Measurements from ENCODE around the gene E2F6. TPM values are rescaled to one million over a fixed set of nuclear protein-coding genes. Genes with fewer than 3 reads are reported as not detected.

Gene E2F6
- total RNA-seq, 1 donor from 2014 or later = 8.9 TPM

GRCh38 chr2:11420190-11420589 lies 45.8 kb downstream of the E2F6 start:
- Histone ChIP-seq H3K36me3 (ENCODE audit: control insufficient read depth in 3 of 3, insufficient read depth in 3 of 3, low read length in 3 of 3) (no peaks in the 10 kb centered on the region), H3K9me3 (ENCODE audit: control insufficient read depth in 3 of 3, low read length in 3 of 3) (no peaks in the 10 kb centered on the region), H3K9ac (ENCODE audit: low read depth in 1 of 3, low read length in 3 of 3) (peak overlapping the region; percentile 25 to 69 (median 52)), H3K27ac (ENCODE audit: low read depth, low read length) (peak overlapping the region; percentile 69), H3K4me1 (ENCODE audit: control insufficient read depth in 3 of 3, insufficient read depth in 3 of 3, low read length in 3 of 3) (peaks cover 2 to 13% (median 3%) of the 10 kb centered on the region in 3 donors), H3K4me3 (ENCODE audit: low read length in 3 of 3) (peak overlapping the region in 2 of 3 donors; percentile 11 to 54), H3K27me3 (ENCODE audit: control insufficient read depth in 3 of 3, insufficient read depth in 3 of 3, low read length in 3 of 3) (no peaks in the 10 kb centered on the region)

- H3K27me3 ChIP-seq (ENCODE audit: control insufficient read depth in 3 of 3, insufficient read depth in 3 of 3, low read length in 3 of 3) = no peaks in the 10 kb centered on the region
- H3K27ac ChIP-seq (ENCODE audit: low read depth, low read length) = peak overlapping the region; percentile 69
- peak overlapping the region; percentile 52 to 69 (median 60) for H3K9ac ChIP-seq (ENCODE audit: low read depth in 1 of 3, low read length in 3 of 3)
- H3K4me1 ChIP-seq (ENCODE audit: control insufficient read depth in 3 of 3, insufficient read depth in 3 of 3, low read length in 3 of 3) = peaks cover 2 to 13% (median 3%) of the 10 kb centered on the region in 3 donors
- no peaks in the 10 kb centered on the region for H3K9me3 ChIP-seq (ENCODE audit: control insufficient read depth in 3 of 3, low read length in 3 of 3)
- no peaks in the 10 kb centered on the region for H3K36me3 ChIP-seq (ENCODE audit: control insufficient read depth in 3 of 3, insufficient read depth in 3 of 3, low read length in 3 of 3)
- peak overlapping the region; percentile 1 to 54 (median 11) for H3K4me3 ChIP-seq (ENCODE audit: low read length in 3 of 3)
These were observed 46.2 kb downstream of the E2F6 start for GRCh38 chr2:11419781-11420180.

GRCh38 chr2:11417946-11418585 lies 47.9 kb downstream of the E2F6 start:
- Histone ChIP-seq H3K36me3 (ENCODE audit: control insufficient read depth in 3 of 3, insufficient read depth in 3 of 3, low read length in 3 of 3) (no peaks in the 10 kb centered on the region), H3K9me3 (ENCODE audit: control insufficient read depth in 3 of 3, low read length in 3 of 3) (no peaks in the 10 kb centered on the region), H3K4me3 (ENCODE audit: low read length in 3 of 3) (no peak overlapping the region), H3K27me3 (ENCODE audit: control insufficient read depth in 3 of 3, insufficient read depth in 3 of 3, low read length in 3 of 3) (no peaks in the 10 kb centered on the region), H3K4me1 (ENCODE audit: control insufficient read depth in 3 of 3, insufficient read depth in 3 of 3, low read length in 3 of 3) (peaks cover 2 to 13% (median 3%) of the 10 kb centered on the region in 3 donors), H3K27ac (ENCODE audit: low read depth, low read length) (no peak overlapping the region), H3K9ac (ENCODE audit: low read depth in 1 of 3, low read length in 3 of 3) (no peak overlapping the region)

- H3K4me1 ChIP-seq (ENCODE audit: control insufficient read depth in 3 of 3, insufficient read depth in 3 of 3, low read length in 3 of 3) = peaks cover 2 to 11% (median 3%) of the 10 kb centered on the region in 3 donors
- H3K27me3 ChIP-seq (ENCODE audit: control insufficient read depth in 3 of 3, insufficient read depth in 3 of 3, low read length in 3 of 3) = no peaks in the 10 kb centered on the region
- no peaks in the 10 kb centered on the region for H3K36me3 ChIP-seq (ENCODE audit: control insufficient read depth in 3 of 3, insufficient read depth in 3 of 3, low read length in 3 of 3)
- no peak overlapping the region for H3K27ac ChIP-seq (ENCODE audit: low read depth, low read length)
- no peaks in the 10 kb centered on the region for H3K9me3 ChIP-seq (ENCODE audit: control insufficient read depth in 3 of 3, low read length in 3 of 3)
- no peak overlapping the region for H3K9ac ChIP-seq (ENCODE audit: low read depth in 1 of 3, low read length in 3 of 3)
- no peak overlapping the region for H3K4me3 ChIP-seq (ENCODE audit: low read length in 3 of 3)
These were observed 49.0 kb downstream of the E2F6 start for GRCh38 chr2:11416931-11417330.

GRCh38 chr2:11416186-11416585 lies 49.8 kb downstream of the E2F6 start:
- peaks cover 2 to 10% (median 8%) of the 10 kb centered on the region in 3 donors for H3K4me1 ChIP-seq (ENCODE audit: control insufficient read depth in 3 of 3, insufficient read depth in 3 of 3, low read length in 3 of 3)

GRCh38 chr2:11414372-11415124 lies 51.4 kb downstream of the E2F6 start:
- no peak overlapping the region for H3K27ac ChIP-seq (ENCODE audit: low read depth, low read length)
- H3K36me3 ChIP-seq (ENCODE audit: control insufficient read depth in 3 of 3, insufficient read depth in 3 of 3, low read length in 3 of 3) = no peaks in the 10 kb centered on the region
- no peak overlapping the region for H3K4me3 ChIP-seq (ENCODE audit: low read length in 3 of 3)
- peaks cover 0 to 6% (median 5%) of the 10 kb centered on the region in 3 donors for H3K4me1 ChIP-seq (ENCODE audit: control insufficient read depth in 3 of 3, insufficient read depth in 3 of 3, low read length in 3 of 3)
- H3K27me3 ChIP-seq (ENCODE audit: control insufficient read depth in 3 of 3, insufficient read depth in 3 of 3, low read length in 3 of 3) = no peaks in the 10 kb centered on the region
- H3K9me3 ChIP-seq (ENCODE audit: control insufficient read depth in 3 of 3, low read length in 3 of 3) = no peaks in the 10 kb centered on the region
- no peak overlapping the region for H3K9ac ChIP-seq (ENCODE audit: low read depth in 1 of 3, low read length in 3 of 3)

More at GRCh38 chr2:11416186-11416585, 49.8 kb downstream of the E2F6 start:
- H3K9ac ChIP-seq (ENCODE audit: low read depth in 1 of 3, low read length in 3 of 3) = no peak overlapping the region
- H3K27me3 ChIP-seq (ENCODE audit: control insufficient read depth in 3 of 3, insufficient read depth in 3 of 3, low read length in 3 of 3) = no peaks in the 10 kb centered on the region
- H3K9me3 ChIP-seq (ENCODE audit: control insufficient read depth in 3 of 3, low read length in 3 of 3) = no peaks in the 10 kb centered on the region
- no peak overlapping the region for H3K27ac ChIP-seq (ENCODE audit: low read depth, low read length)
- no peak overlapping the region for H3K4me3 ChIP-seq (ENCODE audit: low read length in 3 of 3)
- H3K36me3 ChIP-seq (ENCODE audit: control insufficient read depth in 3 of 3, insufficient read depth in 3 of 3, low read length in 3 of 3) = no peaks in the 10 kb centered on the region

- Histone ChIP-seq H3K27me3 (ENCODE audit: control insufficient read depth in 3 of 3, insufficient read depth in 3 of 3, low read length in 3 of 3) (no peaks in the 10 kb centered on the region), H3K36me3 (ENCODE audit: control insufficient read depth in 3 of 3, insufficient read depth in 3 of 3, low read length in 3 of 3) (no peaks in the 10 kb centered on the region), H3K9ac (ENCODE audit: low read depth in 1 of 3, low read length in 3 of 3) (peak overlapping the region in 1 of 3 donors; percentile 34), H3K4me1 (ENCODE audit: control insufficient read depth in 3 of 3, insufficient read depth in 3 of 3, low read length in 3 of 3) (peaks cover 7 to 13% (median 10%) of the 10 kb centered on the region in 3 donors), H3K9me3 (ENCODE audit: control insufficient read depth in 3 of 3, low read length in 3 of 3) (no peaks in the 10 kb centered on the region), H3K27ac (ENCODE audit: low read depth, low read length) (no peak overlapping the region), H3K4me3 (ENCODE audit: low read length in 3 of 3) (peak overlapping the region in 1 of 3 donors; percentile 29)
These were observed 53.5 kb downstream of the E2F6 start for GRCh38 chr2:11412449-11412810.

- Histone ChIP-seq H3K27me3 (ENCODE audit: control insufficient read depth in 3 of 3, insufficient read depth in 3 of 3, low read length in 3 of 3) (no peaks in the 10 kb centered on the region), H3K9me3 (ENCODE audit: control insufficient read depth in 3 of 3, low read length in 3 of 3) (no peaks in the 10 kb centered on the region), H3K36me3 (ENCODE audit: control insufficient read depth in 3 of 3, insufficient read depth in 3 of 3, low read length in 3 of 3) (no peaks in the 10 kb centered on the region), H3K9ac (ENCODE audit: low read depth in 1 of 3, low read length in 3 of 3) (peak overlapping the region in 2 of 3 donors; percentile 34 to 71), H3K4me3 (ENCODE audit: low read length in 3 of 3) (peak overlapping the region; percentile 29 to 80 (median 39)), H3K27ac (ENCODE audit: low read depth, low read length) (no peak overlapping the region), H3K4me1 (ENCODE audit: control insufficient read depth in 3 of 3, insufficient read depth in 3 of 3, low read length in 3 of 3) (peaks cover 7 to 18% (median 14%) of the 10 kb centered on the region in 3 donors)
These were observed 54.1 kb downstream of the E2F6 start for GRCh38 chr2:11411768-11412448.

- Histone ChIP-seq H3K27ac (ENCODE audit: low read depth, low read length) (no peak overlapping the region), H3K9ac (ENCODE audit: low read depth in 1 of 3, low read length in 3 of 3) (no peak overlapping the region), H3K9me3 (ENCODE audit: control insufficient read depth in 3 of 3, low read length in 3 of 3) (no peaks in the 10 kb centered on the region), H3K36me3 (ENCODE audit: control insufficient read depth in 3 of 3, insufficient read depth in 3 of 3, low read length in 3 of 3) (no peaks in the 10 kb centered on the region), H3K4me1 (ENCODE audit: control insufficient read depth in 3 of 3, insufficient read depth in 3 of 3, low read length in 3 of 3) (peaks cover 7 to 18% (median 18%) of the 10 kb centered on the region in 3 donors), H3K4me3 (ENCODE audit: low read length in 3 of 3) (peak overlapping the region in 1 of 3 donors; percentile 39), H3K27me3 (ENCODE audit: control insufficient read depth in 3 of 3, insufficient read depth in 3 of 3, low read length in 3 of 3) (no peaks in the 10 kb centered on the region)
These were observed 54.7 kb downstream of the E2F6 start for GRCh38 chr2:11411244-11411643.

Measured in skeletal muscle tissue (tissue), 4 donors.